SK-N-SH treated with all-trans-retinoic acid at 6 μM for 48 hours (cell line): ENCODE data around the gene ADORA3.

Experiments used
- ATAC-seq: fragments of 200-7000 bp; cut with Tn5 transposase; 3 replicates; pipeline ENCODE4 v1.9.1; 2020; ENCODE audit warnings: mild to moderate bottlenecking, moderate library complexity
- ARNTL ChIP-seq: fragments of 450-650 bp; formaldehyde crosslinking; IDR thresholded peaks from 2 replicates; pipeline ENCODE4 v1.5.0; 2020; ENCODE audit warnings: low read depth, mild to moderate bottlenecking, moderate library complexity, borderline replicate concordance
- BACH2 ChIP-seq: fragments of 250-450 bp; sonication (Bioruptor Pico); IDR thresholded peaks from 2 replicates; pipeline ENCODE4 v1.9.0; 2021; ENCODE audit warnings: mild to moderate bottlenecking, borderline replicate concordance
- CSDC2 ChIP-seq: fragments of 250-450 bp; sonication (Bioruptor Pico); IDR thresholded peaks from 2 replicates; pipeline ENCODE4 v1.5.0; 2020; ENCODE audit warnings: mild to moderate bottlenecking, moderate library complexity
- ESRRG ChIP-seq: fragments of 250-450 bp; sonication (Bioruptor Pico); IDR thresholded peaks from 2 replicates; pipeline ENCODE4 v1.6.1; 2021; ENCODE audit warnings: mild to moderate bottlenecking
- GLIS3 ChIP-seq: fragments of 250-450 bp; sonication (Bioruptor Pico); IDR thresholded peaks from 2 replicates; pipeline ENCODE4 v1.5.0; 2020; ENCODE audit warnings: mild to moderate bottlenecking, moderate library complexity
- ISL1 ChIP-seq: fragments of 250-450 bp; sonication (Bioruptor Pico); IDR thresholded peaks from 2 replicates; pipeline ENCODE4 v2.1.2; 2022; ENCODE audit warnings: mild to moderate bottlenecking, moderate library complexity
- OSR1 ChIP-seq: fragments of 250-450 bp; sonication (Bioruptor Pico); IDR thresholded peaks from 2 replicates; pipeline ENCODE4 v1.8.0; 2022; ENCODE audit warnings: moderate library complexity, mild to moderate bottlenecking, inconsistent platforms
- PATZ1 ChIP-seq: fragments of 250-450 bp; sonication (Bioruptor Pico); IDR thresholded peaks from 2 replicates; pipeline ENCODE4 v1.8.0; 2020; ENCODE audit warnings: mild to moderate bottlenecking, moderate library complexity, borderline replicate concordance
- PPARA ChIP-seq: fragments of 250-450 bp; sonication (Bioruptor Pico); IDR thresholded peaks from 2 replicates; pipeline ENCODE4 v1.5.0; 2020; ENCODE audit warnings: mild to moderate bottlenecking, borderline replicate concordance
- RARB ChIP-seq: fragments of 250-450 bp; sonication (Bioruptor Pico); IDR thresholded peaks from 2 replicates; pipeline ENCODE4 v1.8.0; 2021; ENCODE audit warnings: mild to moderate bottlenecking, moderate library complexity
- SNAI2 ChIP-seq: fragments of 250-450 bp; sonication (Bioruptor Pico); IDR thresholded peaks from 2 replicates; pipeline ENCODE4 v1.5.0; 2020; ENCODE audit warnings: mild to moderate bottlenecking, moderate library complexity
- TCF4 ChIP-seq: fragments of 250-450 bp; sonication (Bioruptor Pico); IDR thresholded peaks from 2 replicates; pipeline ENCODE4 v1.8.0; 2021; ENCODE audit warnings: mild to moderate bottlenecking, moderate library complexity, borderline replicate concordance
- TOX ChIP-seq: fragments of 250-450 bp; sonication (Bioruptor Pico); IDR thresholded peaks from 2 replicates; pipeline ENCODE4 v1.8.0; 2021; ENCODE audit warnings: mild to moderate bottlenecking, moderate library complexity, borderline replicate concordance
- TSHZ2 ChIP-seq: fragments of 250-450 bp; sonication (Bioruptor Pico); IDR thresholded peaks from 2 replicates; pipeline ENCODE4 v1.5.0; 2020; ENCODE audit warnings: mild to moderate bottlenecking, moderate library complexity
- ZC3H10 ChIP-seq: fragments of 250-450 bp; sonication (Bioruptor Pico); IDR thresholded peaks from 2 replicates; pipeline ENCODE4 v1.5.1; 2021; ENCODE audit warnings: mild to moderate bottlenecking, moderate library complexity
- ZFP30 ChIP-seq: fragments of 450-650 bp; formaldehyde crosslinking; IDR thresholded peaks from 2 replicates; pipeline ENCODE4 v1.5.0; 2022; ENCODE audit warnings: mild to moderate bottlenecking, moderate library complexity
- ZNF70 ChIP-seq: fragments of 450-650 bp; formaldehyde crosslinking; IDR thresholded peaks from 2 replicates; pipeline ENCODE4 v1.5.0; 2020; ENCODE audit warnings: mild to moderate bottlenecking, moderate library complexity
- ZNF8 ChIP-seq: fragments of 450-650 bp; formaldehyde crosslinking; IDR thresholded peaks from 2 replicates; pipeline ENCODE4 v1.5.0; 2020; ENCODE audit warnings: mild to moderate bottlenecking, moderate library complexity
- TF ChIP-seq, protein P1 (sequence below): fragments of 250-450 bp; sonication (Bioruptor Pico); IDR thresholded peaks from 2 replicates; pipeline ENCODE4 v1.8.0; 2021; ENCODE audit warnings: low read depth, mild to moderate bottlenecking, moderate library complexity, borderline replicate concordance
- TF ChIP-seq, protein P2 (sequence below): fragments of 250-450 bp; sonication (Bioruptor Pico); IDR thresholded peaks from 2 replicates; pipeline ENCODE4 v1.5.1; 2021; ENCODE audit warnings: mild to moderate bottlenecking, moderate library complexity

The ADORA3 gene

GRCh38 chr1:111503585-111504060 is at the start of gene ADORA3, which contains the start of gene TMIGD3:
TSS of gene ADORA3 (minus strand) at chr1:111503633. CDS start at chr1:111503354, 279 bp downstream.
TSS of gene TMIGD3 (minus strand) at chr1:111503633. CDS start at chr1:111503354, 279 bp downstream.
- no peak for TF ChIP-seq RARB (CRISPR knock-in tag)
- TF ChIP-seq PPARA: no peak
- no peak for TF ChIP-seq ZC3H10 (CRISPR knock-in tag)
- no peak for TF ChIP-seq ZNF70 (CRISPR knock-in tag)
- no peak for TF ChIP-seq ZFP30 (CRISPR knock-in tag)
- TF ChIP-seq SNAI2 (CRISPR knock-in tag): no peak
- no peak for TF ChIP-seq CSDC2 (CRISPR knock-in tag)
- TF ChIP-seq GLIS3 (CRISPR knock-in tag): no peak
- ATAC-seq: no peak

- ATAC-seq: peak; percentile 96
Measured at GRCh38 chr1:111553196-111553595, 49.8 kb upstream of the ADORA3 start.

DNA sequence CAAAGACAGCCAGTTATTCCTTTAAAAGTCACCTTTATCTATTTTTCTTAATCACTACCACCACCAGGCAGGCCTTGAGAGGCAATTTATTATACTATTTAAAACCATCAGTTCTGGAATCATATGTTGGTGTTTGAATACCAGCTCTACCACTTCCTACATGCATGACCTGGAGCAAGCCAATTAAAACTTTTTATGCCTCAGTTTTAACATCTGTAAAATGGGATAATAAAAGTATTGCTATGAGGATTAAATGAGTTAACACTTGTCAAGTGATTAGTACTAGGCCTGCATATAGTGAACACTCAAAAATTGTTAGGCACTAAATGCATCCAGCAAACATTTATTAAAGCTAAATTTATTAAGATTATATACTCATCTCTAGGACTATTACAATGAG is 49.2 kb upstream of the ADORA3 start:
- TF ChIP-seq OSR1 (CRISPR knock-in tag) (no peak), TSHZ2 (CRISPR knock-in tag) (no peak), PPARA (no peak), ARNTL (CRISPR knock-in tag) (no peak), BACH2 (CRISPR knock-in tag) (no peak), CSDC2 (CRISPR knock-in tag) (no peak), ISL1 (no peak), TOX (no peak), ZNF70 (CRISPR knock-in tag) (no peak), RARB (CRISPR knock-in tag) (no peak), ZNF8 (CRISPR knock-in tag) (no peak), PATZ1 (CRISPR knock-in tag) (no peak), TCF4 (CRISPR knock-in tag) (no peak), GLIS3 (CRISPR knock-in tag) (no peak), ZC3H10 (CRISPR knock-in tag) (no peak), ZFP30 (CRISPR knock-in tag) (no peak), ESRRG (CRISPR knock-in tag) (no peak)
- TF ChIP-seq, protein P1, sequence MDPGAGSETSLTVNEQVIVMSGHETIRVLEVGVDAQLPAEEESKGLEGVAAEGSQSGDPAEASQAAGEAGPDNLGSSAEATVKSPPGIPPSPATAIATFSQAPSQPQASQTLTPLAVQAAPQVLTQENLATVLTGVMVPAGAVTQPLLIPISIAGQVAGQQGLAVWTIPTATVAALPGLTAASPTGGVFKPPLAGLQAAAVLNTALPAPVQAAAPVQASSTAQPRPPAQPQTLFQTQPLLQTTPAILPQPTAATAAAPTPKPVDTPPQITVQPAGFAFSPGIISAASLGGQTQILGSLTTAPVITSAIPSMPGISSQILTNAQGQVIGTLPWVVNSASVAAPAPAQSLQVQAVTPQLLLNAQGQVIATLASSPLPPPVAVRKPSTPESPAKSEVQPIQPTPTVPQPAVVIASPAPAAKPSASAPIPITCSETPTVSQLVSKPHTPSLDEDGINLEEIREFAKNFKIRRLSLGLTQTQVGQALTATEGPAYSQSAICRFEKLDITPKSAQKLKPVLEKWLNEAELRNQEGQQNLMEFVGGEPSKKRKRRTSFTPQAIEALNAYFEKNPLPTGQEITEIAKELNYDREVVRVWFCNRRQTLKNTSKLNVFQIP (CRISPR knock-in tag): no peak
- TF ChIP-seq, protein P2, sequence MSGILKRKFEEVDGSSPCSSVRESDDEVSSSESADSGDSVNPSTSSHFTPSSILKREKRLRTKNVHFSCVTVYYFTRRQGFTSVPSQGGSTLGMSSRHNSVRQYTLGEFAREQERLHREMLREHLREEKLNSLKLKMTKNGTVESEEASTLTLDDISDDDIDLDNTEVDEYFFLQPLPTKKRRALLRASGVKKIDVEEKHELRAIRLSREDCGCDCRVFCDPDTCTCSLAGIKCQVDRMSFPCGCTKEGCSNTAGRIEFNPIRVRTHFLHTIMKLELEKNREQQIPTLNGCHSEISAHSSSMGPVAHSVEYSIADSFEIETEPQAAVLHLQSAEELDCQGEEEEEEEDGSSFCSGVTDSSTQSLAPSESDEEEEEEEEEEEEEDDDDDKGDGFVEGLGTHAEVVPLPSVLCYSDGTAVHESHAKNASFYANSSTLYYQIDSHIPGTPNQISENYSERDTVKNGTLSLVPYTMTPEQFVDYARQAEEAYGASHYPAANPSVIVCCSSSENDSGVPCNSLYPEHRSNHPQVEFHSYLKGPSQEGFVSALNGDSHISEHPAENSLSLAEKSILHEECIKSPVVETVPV: no peak
- ATAC-seq: no peak

More at GRCh38 chr1:111553196-111553595, 49.8 kb upstream of the ADORA3 start:
- TF ChIP-seq ZNF8 (CRISPR knock-in tag): no peak
- no peak for TF ChIP-seq GLIS3 (CRISPR knock-in tag)
- peak; percentile 51 for TF ChIP-seq ISL1
- TF ChIP-seq, all 23 proteins: peak for 1

- ATAC-seq: no peak
- TF ChIP-seq SNAI2 (CRISPR knock-in tag): no peak
- no peak for TF ChIP-seq PATZ1 (CRISPR knock-in tag)
- TF ChIP-seq ARNTL (CRISPR knock-in tag): no peak
- no peak for TF ChIP-seq RARB (CRISPR knock-in tag)
- no peak for TF ChIP-seq ESRRG (CRISPR knock-in tag)
- no peak for TF ChIP-seq TSHZ2 (CRISPR knock-in tag)
Measured at GRCh38 chr1:111551623-111552411, 48.4 kb upstream of the ADORA3 start.
